ENCODE results near the gene EPB41.
A peak's percentile ranks its signal among the peaks of the same experiment; 100 is the strongest.

The EPB41 gene

GRCh38 chr1:28888915-28889314, 25.5 kb upstream of the EPB41 start:
- Histone ChIP-seq H3K27ac (peak overlapping the region; percentile 95), H3K27me3 (no peaks in the 10 kb centered on the region), H3K36me3 (peaks cover 7% of the 10 kb centered on the region), H3K4me3 (ENCODE audit: low read depth in 1 of 2, low read length in 1 of 2) (no peak overlapping the region), H3K9me3 (no peaks in the 10 kb centered on the region), H3K4me1 (ENCODE audit: control insufficient read depth in 1 of 2, insufficient read depth in 1 of 2, low read depth in 1 of 2, low read length in 1 of 2) (peaks cover 37 to 41% of the 10 kb centered on the region in 2 experiments)
- no peak for TF ChIP-seq CTCF (IDR thresholded peaks at IDR 0.05)

GRCh38 chr1:28889357-28889756, 25.0 kb upstream of the EPB41 start:
- Histone ChIP-seq H3K27ac (peak overlapping the region; percentile 95), H3K4me3 (ENCODE audit: low read depth in 1 of 2, low read length in 1 of 2) (no peak overlapping the region), H3K4me1 (ENCODE audit: control insufficient read depth in 1 of 2, insufficient read depth in 1 of 2, low read depth in 1 of 2, low read length in 1 of 2) (peaks cover 35 to 39% of the 10 kb centered on the region in 2 experiments), H3K36me3 (peaks cover 12% of the 10 kb centered on the region), H3K9me3 (no peaks in the 10 kb centered on the region), H3K27me3 (no peaks in the 10 kb centered on the region)
- no peak for TF ChIP-seq CTCF (IDR thresholded peaks at IDR 0.05)

GRCh38 chr1:28890435-28890834, 23.9 kb upstream of the EPB41 start:
- no peak for TF ChIP-seq CTCF (IDR thresholded peaks at IDR 0.05)
- Histone ChIP-seq H3K4me1 (ENCODE audit: control insufficient read depth in 1 of 2, insufficient read depth in 1 of 2, low read depth in 1 of 2, low read length in 1 of 2) (peaks cover 28 to 29% of the 10 kb centered on the region in 2 experiments), H3K36me3 (peaks cover 21% of the 10 kb centered on the region), H3K9me3 (no peaks in the 10 kb centered on the region), H3K27me3 (no peaks in the 10 kb centered on the region), H3K4me3 (ENCODE audit: low read depth in 1 of 2, low read length in 1 of 2) (no peak overlapping the region), H3K27ac (peak overlapping the region; percentile 35)

- Histone ChIP-seq H3K27ac (peak overlapping the region; percentile 12), H3K36me3 (peaks cover 25% of the 10 kb centered on the region), H3K27me3 (no peaks in the 10 kb centered on the region), H3K4me1 (ENCODE audit: control insufficient read depth in 1 of 2, insufficient read depth in 1 of 2, low read depth in 1 of 2, low read length in 1 of 2) (peaks cover 24 to 25% of the 10 kb centered on the region in 2 experiments), H3K9me3 (no peaks in the 10 kb centered on the region), H3K4me3 (ENCODE audit: low read depth in 1 of 2, low read length in 1 of 2) (no peak overlapping the region)
- no peak for TF ChIP-seq CTCF (IDR thresholded peaks at IDR 0.05)
Observed at GRCh38 chr1:28890836-28891235, 23.5 kb upstream of the EPB41 start.

- H3K36me3 ChIP-seq = peaks cover 27% of the 10 kb centered on the region
- peaks cover 20 to 21% of the 10 kb centered on the region in 2 experiments for H3K4me1 ChIP-seq (ENCODE audit: control insufficient read depth in 1 of 2, insufficient read depth in 1 of 2, low read depth in 1 of 2, low read length in 1 of 2)
- TF ChIP-seq CTCF (IDR thresholded peaks at IDR 0.05) = no peak
- H3K27ac ChIP-seq = peak overlapping the region; percentile 12
- H3K27me3 ChIP-seq = no peaks in the 10 kb centered on the region
- no peak overlapping the region for H3K4me3 ChIP-seq (ENCODE audit: low read depth in 1 of 2, low read length in 1 of 2)
- H3K9me3 ChIP-seq = no peaks in the 10 kb centered on the region
Observed at GRCh38 chr1:28891256-28891655, 23.1 kb upstream of the EPB41 start.

All from neutrophil (primary cell).